K562 (cell line): ENCODE measurements around the gene ZSWIM4. TPM values are rescaled to one million over a fixed set of nuclear protein-coding genes. Genes with fewer than 3 reads are reported as not detected.

Experiments used
- ATAC-seq: fragments of 200-7000 bp; cut with Tn5 transposase; 3 replicates; pipeline ENCODE4 v1.9.1; 2020; ENCODE audit warnings: moderate library complexity
- BruUV-seq: library from RNA; stranded (reverse); fragments of 400-500 nt; replicated peaks from 2 replicates; lab custom pipeline; 2021; lab: Mats Ljungman, UMichigan
- CTCF ChIA-PET: fragments of 300-600 bp; formaldehyde crosslinking; extraction: SDS; loops from one replicate; lab custom pipeline; 2021; ENCODE audit warnings: low intra/inter-chr PET ratio; lab: Yijun Ruan, JAX
- POLR2A ChIA-PET: fragments of 300-600, 350-650 bp; sonication (Branson Sonifier 250); formaldehyde crosslinking; extraction: SDS; loops from one replicate; lab custom pipeline; 2021; ENCODE audit warnings: antibody characterized with exemption, inconsistent platforms; lab: Yijun Ruan, JAX
- DNase-seq, 4 experiments: peaks; one replicate each; pipeline versions ENCODE4 v3.0.0 to v3.0.0-alpha.2; 2011 to 2018; ENCODE audit warnings: low spot score in 3 of 4, mixed read lengths in 3 of 4; ENCODE audit errors: extremely low read depth in 1 of 4
- FAIRE-seq: peaks from 2 replicates; lab custom pipeline; 2011; peaks lifted over from hg19 to GRCh38; lab: Jason Lieb, UNC
- H2AFZ ChIP-seq: 2 replicates; pipeline ENCODE4 v1.6.0; 2011; ENCODE audit warnings: low read depth, low read length, control low read depth, inconsistent platforms
- H3K27ac ChIP-seq: fragments of 200-600 bp; 3 replicates; pipeline ENCODE4 v1.8.0; 2011; ENCODE audit warnings: low read depth, mild to moderate bottlenecking, control low read depth, inconsistent platforms, low read length, moderate library complexity, mixed read lengths; ENCODE audit errors: extremely low read depth
- H3K27me3 ChIP-seq, 2 experiments: fragments of 300-600 bp in 1 of 2; 2 replicates in 1 of 2; 3 replicates in 1 of 2; pipeline versions ENCODE4 v1.6.0 to v1.8.0; 2011; ENCODE audit warnings: inconsistent platforms in 2 of 2, low read length in 2 of 2, mild to moderate bottlenecking in 1 of 2, mixed read lengths in 1 of 2, moderate library complexity in 1 of 2; ENCODE audit not compliant: control insufficient read depth in 2 of 2, insufficient read depth in 2 of 2
- H3K36me3 ChIP-seq: fragments of 300-600 bp; 3 replicates; pipeline ENCODE4 v1.8.0; 2011; ENCODE audit warnings: mild to moderate bottlenecking, low read length, inconsistent platforms; ENCODE audit not compliant: control insufficient read depth, insufficient read depth
- H3K4me1 ChIP-seq, 2 experiments: fragments of 200-600 bp in 1 of 2; replicated peaks in 1 of 2; 2 replicates in 1 of 2; 3 replicates in 1 of 2; pipeline versions ENCODE4 v1.5.1 to v1.8.0; 2011; ENCODE audit warnings: inconsistent platforms in 2 of 2, low read length in 2 of 2, mild to moderate bottlenecking in 1 of 2, mixed read lengths in 1 of 2, moderate library complexity in 1 of 2; ENCODE audit not compliant: control insufficient read depth in 2 of 2, insufficient read depth in 2 of 2
- H3K4me2 ChIP-seq: 2 replicates; pipeline ENCODE4 v1.6.1; 2011; ENCODE audit warnings: low read length, control low read depth, inconsistent platforms, mixed read lengths; ENCODE audit not compliant: insufficient read depth
- H3K4me3 ChIP-seq: fragments of 200-600 bp; sonication (generic), shearing (Covaris generic); 2 replicates; pipeline ENCODE4 v1.5.1; 2016; ENCODE audit warnings: control low read depth, inconsistent platforms
- H3K79me2 ChIP-seq: fragments of 200-600 bp; 3 replicates; pipeline ENCODE4 v1.8.0; 2011; ENCODE audit warnings: low read length, inconsistent platforms; ENCODE audit not compliant: control insufficient read depth, insufficient read depth
- H3K9ac ChIP-seq, 2 experiments: 2 replicates each; pipeline versions ENCODE4 v1.6.0 to v1.6.1; 2011; ENCODE audit warnings: low read depth in 2 of 2, low read length in 2 of 2, control low read depth in 1 of 2, inconsistent platforms in 1 of 2, mild to moderate bottlenecking in 1 of 2, mixed read lengths in 1 of 2; ENCODE audit not compliant: insufficient read depth in 1 of 2
- H3K9me1 ChIP-seq: one replicate; pipeline ENCODE4 v1.6.0; 2011; ENCODE audit warnings: inconsistent platforms, mild to moderate bottlenecking, low read length, moderate library complexity; ENCODE audit not compliant: control insufficient read depth, insufficient read depth
- H3K9me3 ChIP-seq: replicated peaks from 2 replicates; pipeline ENCODE4 v1.5.1; 2011; ENCODE audit warnings: low read depth, low read length, inconsistent platforms; ENCODE audit not compliant: control insufficient read depth, insufficient read depth
- H4K20me1 ChIP-seq: replicated peaks from 2 replicates; pipeline ENCODE4 v1.6.1; 2011; ENCODE audit warnings: low read length, inconsistent platforms, mixed read lengths; ENCODE audit not compliant: control insufficient read depth, insufficient read depth
- C11orf30 ChIP-seq: fragments of 450-650 bp; IDR thresholded peaks from 2 replicates; pipeline ENCODE4 v1.6.1; 2016; ENCODE audit warnings: low read depth, mild to moderate bottlenecking
- CBFB ChIP-seq: sonication (generic); formaldehyde crosslinking; IDR thresholded peaks from 2 replicates; pipeline ENCODE4 v1.4.0; 2020; ENCODE audit warnings: mild to moderate bottlenecking, missing genetic modification reagents
- CEBPG ChIP-seq, 3 experiments: fragments of 200-800 bp in 1 of 3; sonication (Bioruptor generic) in 1 of 3; sonication (generic) in 1 of 3; formaldehyde crosslinking in 1 of 3; IDR thresholded peaks in 2 of 3; conservative IDR thresholded peaks in 1 of 3; 2 replicates each; pipeline versions ENCODE4 v1.6.1 to v1.8.0; 2016 to 2022; ENCODE audit warnings: missing compliant biosample characterization in 2 of 3, missing genetic modification characterization in 2 of 3, mild to moderate bottlenecking in 1 of 3, missing genetic modification reagents in 1 of 3
- CTBP1 ChIP-seq: fragments of 450-650 bp; IDR thresholded peaks from 2 replicates; pipeline ENCODE4 v1.6.1; 2016; ENCODE audit warnings: borderline replicate concordance
- DPF2 ChIP-seq: fragments of 450-650 bp; IDR thresholded peaks from 2 replicates; pipeline ENCODE4 v1.6.1; 2016
- SREBF2 ChIP-seq: sonication (generic); formaldehyde crosslinking; IDR thresholded peaks from 2 replicates; pipeline ENCODE4 v1.4.0; 2020; ENCODE audit warnings: mild to moderate bottlenecking, missing genetic modification reagents
- TEAD2 ChIP-seq: fragments of 450-650 bp; IDR thresholded peaks from 2 replicates; pipeline ENCODE4 v1.6.1; 2016; ENCODE audit warnings: missing genetic modification characterization, control low read depth, missing compliant biosample characterization
- ZEB2 ChIP-seq: fragments of 450-650 bp; IDR thresholded peaks from 2 replicates; pipeline ENCODE4 v1.6.1; 2016
- ZKSCAN1 ChIP-seq: fragments of 150-350 bp; IDR thresholded peaks from 2 replicates; pipeline ENCODE4 v1.6.1; 2016; ENCODE audit warnings: low read depth, low read length
- ZNF212 ChIP-seq: fragments of 450-650 bp; formaldehyde crosslinking; IDR thresholded peaks from 2 replicates; pipeline ENCODE4 v1.4.0; 2020; ENCODE audit warnings: mild to moderate bottlenecking
- ZNF589 ChIP-seq: fragments of 200-800 bp; sonication (Bioruptor generic); IDR thresholded peaks from 2 replicates; pipeline ENCODE4 v1.6.1; 2016; ENCODE audit warnings: low read depth, missing genetic modification characterization, missing compliant biosample characterization
- WGBS: fragments of 100-300 bp; shearing (Covaris generic); methylation state at CpG from one replicate; pipeline ENCODE4 v1.1.6; 2016; ENCODE audit warnings: low coverage, mixed read lengths; ENCODE audit not compliant: insufficient coverage; ENCODE audit errors: missing lambda C conversion rate; 5-methylcytosine and 5-hydroxymethylcytosine counted together
- in situ Hi-C: fragments of 300-500 bp; cut with MboI; formaldehyde crosslinking; loops from 4 replicates; pipeline ENCODE4 v1.15.0; 2018; ENCODE audit warnings: inconsistent platforms, mixed read lengths
- intact Hi-C: fragments of 100-400 bp; cut with micrococcal nuclease; formaldehyde crosslinking; loops from 2 replicates; pipeline ENCODE4 v1.14.2; 2022
- polyA plus RNA-seq, 8 experiments: library from polyadenylated mRNA; depleted of rRNA in 4 of 8; stranded (reverse) in 5 of 8; unstranded in 3 of 8; fragments of >200 nt; fragmentation: Nextera tagmentation in 2 of 8; fragmentation: Illumina TruSeq in 1 of 8; extraction: Ambion mirVana in 2 of 8; extraction: Trizol in 1 of 8; gene quantifications; 2 replicates each; pipeline versions ENCODE4 v1.2.1 to v1.2.3, GENCODE V29; 2011 to 2014; ENCODE audit warnings: inconsistent platforms in 1 of 8, missing spikeins in 1 of 8
- total RNA-seq, 7 experiments: library from RNA; depleted of rRNA in 6 of 7; stranded (reverse); fragments of >200 nt in 6 of 7; fragmentation: Illumina TruSeq in 2 of 7; extraction: Trizol in 2 of 7; gene quantifications; 2 replicates each; pipeline versions ENCODE4 v1.2.1 to v1.2.3, GENCODE V29; 2011 to 2021; ENCODE audit warnings: low replicate concordance in 1 of 7
- TF ChIP-seq, protein P1 (sequence below), 2 experiments: IDR thresholded peaks; 2 replicates each; pipeline ENCODE4 v1.6.1; 2011; ENCODE audit warnings: borderline replicate concordance in 1 of 2, control low read depth in 1 of 2, low read depth in 1 of 2, low read length in 1 of 2, mild to moderate bottlenecking in 1 of 2, mixed read lengths in 1 of 2, moderate library complexity in 1 of 2; ENCODE audit not compliant: insufficient read depth in 1 of 2, insufficient read length in 1 of 2, poor library complexity in 1 of 2, severe bottlenecking in 1 of 2; ENCODE audit errors: extremely low read depth in 1 of 2
- TF ChIP-seq, protein P2 (sequence below): fragments of 450-650 bp; IDR thresholded peaks from 2 replicates; pipeline ENCODE4 v1.6.1; 2014; ENCODE audit warnings: low read depth, mild to moderate bottlenecking, moderate library complexity, borderline replicate concordance
- TF ChIP-seq, protein P3 (sequence below): sonication (generic); formaldehyde crosslinking; IDR thresholded peaks from 2 replicates; pipeline ENCODE4 v1.9.0; 2022; ENCODE audit warnings: mild to moderate bottlenecking, missing genetic modification reagents
- TF ChIP-seq, protein P4 (sequence below), 2 experiments: fragments of 450-650 bp; IDR thresholded peaks; 2 replicates each; pipeline ENCODE4 v1.6.1; 2016

ZSWIM4 gene
- total and polyA plus RNA-seq, 9 of the 15 experiments (the other 6 are each of a cell fraction or from before 2014, with no cell fraction given): 0.25 to 3.7 (median 0.79) TPM; not detected in 2

DNA sequence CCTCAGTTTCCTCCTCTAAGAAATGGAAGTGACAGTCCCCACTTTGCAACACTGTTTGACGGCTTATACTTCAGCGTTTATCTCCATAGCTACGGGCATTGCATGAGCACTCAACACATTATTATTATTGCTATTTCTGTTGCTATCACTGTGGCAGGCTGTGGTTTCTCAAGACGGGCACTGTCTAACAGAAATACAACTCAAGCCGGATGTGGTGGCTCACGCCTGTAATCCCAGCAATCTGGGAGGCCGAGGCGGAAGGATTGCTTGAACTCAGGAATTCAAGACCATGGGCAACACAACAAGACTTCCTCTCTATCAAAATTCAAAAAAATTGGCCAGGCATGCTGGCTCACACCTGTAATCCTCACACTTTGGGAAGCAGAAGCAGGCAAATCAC, 4.9 kb upstream of the ZSWIM4 start:
- ATAC-seq: no peak
- TF ChIP-seq, protein P1, sequence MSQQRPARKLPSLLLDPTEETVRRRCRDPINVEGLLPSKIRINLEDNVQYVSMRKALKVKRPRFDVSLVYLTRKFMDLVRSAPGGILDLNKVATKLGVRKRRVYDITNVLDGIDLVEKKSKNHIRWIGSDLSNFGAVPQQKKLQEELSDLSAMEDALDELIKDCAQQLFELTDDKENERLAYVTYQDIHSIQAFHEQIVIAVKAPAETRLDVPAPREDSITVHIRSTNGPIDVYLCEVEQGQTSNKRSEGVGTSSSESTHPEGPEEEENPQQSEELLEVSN (IDR thresholded peaks at IDR 0.05; ENCODE audit: borderline replicate concordance in 1 of 2, extremely low read depth in 1 of 2, insufficient read depth in 1 of 2, insufficient read length in 1 of 2, low read depth in 1 of 2, low read length in 1 of 2, poor library complexity in 1 of 2, severe bottlenecking in 1 of 2): no peak
- TF ChIP-seq ZEB2 (no peak), ZNF212 (no peak), CBFB (CRISPR knock-in tag) (no peak), C11orf30 (no peak), CTBP1 (no peak), DPF2 (no peak), TEAD2 (tag) (no peak), ZNF589 (CRISPR knock-in tag) (no peak), SREBF2 (CRISPR knock-in tag) (no peak), CEBPG (CRISPR knock-in tag; IDR thresholded peaks at IDR 0.05) (no peak), CEBPG (tag; conservative IDR thresholded peaks at IDR 0.05 in 1 of 2, IDR thresholded peaks at IDR 0.05 in 1 of 2) (no peak), ZKSCAN1 (no peak)
- TF ChIP-seq, protein P2, sequence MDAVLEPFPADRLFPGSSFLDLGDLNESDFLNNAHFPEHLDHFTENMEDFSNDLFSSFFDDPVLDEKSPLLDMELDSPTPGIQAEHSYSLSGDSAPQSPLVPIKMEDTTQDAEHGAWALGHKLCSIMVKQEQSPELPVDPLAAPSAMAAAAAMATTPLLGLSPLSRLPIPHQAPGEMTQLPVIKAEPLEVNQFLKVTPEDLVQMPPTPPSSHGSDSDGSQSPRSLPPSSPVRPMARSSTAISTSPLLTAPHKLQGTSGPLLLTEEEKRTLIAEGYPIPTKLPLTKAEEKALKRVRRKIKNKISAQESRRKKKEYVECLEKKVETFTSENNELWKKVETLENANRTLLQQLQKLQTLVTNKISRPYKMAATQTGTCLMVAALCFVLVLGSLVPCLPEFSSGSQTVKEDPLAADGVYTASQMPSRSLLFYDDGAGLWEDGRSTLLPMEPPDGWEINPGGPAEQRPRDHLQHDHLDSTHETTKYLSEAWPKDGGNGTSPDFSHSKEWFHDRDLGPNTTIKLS: no peak
- TF ChIP-seq, protein P3, sequence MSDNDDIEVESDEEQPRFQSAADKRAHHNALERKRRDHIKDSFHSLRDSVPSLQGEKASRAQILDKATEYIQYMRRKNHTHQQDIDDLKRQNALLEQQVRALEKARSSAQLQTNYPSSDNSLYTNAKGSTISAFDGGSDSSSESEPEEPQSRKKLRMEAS (CRISPR knock-in tag): no peak
- TF ChIP-seq, protein P4, sequence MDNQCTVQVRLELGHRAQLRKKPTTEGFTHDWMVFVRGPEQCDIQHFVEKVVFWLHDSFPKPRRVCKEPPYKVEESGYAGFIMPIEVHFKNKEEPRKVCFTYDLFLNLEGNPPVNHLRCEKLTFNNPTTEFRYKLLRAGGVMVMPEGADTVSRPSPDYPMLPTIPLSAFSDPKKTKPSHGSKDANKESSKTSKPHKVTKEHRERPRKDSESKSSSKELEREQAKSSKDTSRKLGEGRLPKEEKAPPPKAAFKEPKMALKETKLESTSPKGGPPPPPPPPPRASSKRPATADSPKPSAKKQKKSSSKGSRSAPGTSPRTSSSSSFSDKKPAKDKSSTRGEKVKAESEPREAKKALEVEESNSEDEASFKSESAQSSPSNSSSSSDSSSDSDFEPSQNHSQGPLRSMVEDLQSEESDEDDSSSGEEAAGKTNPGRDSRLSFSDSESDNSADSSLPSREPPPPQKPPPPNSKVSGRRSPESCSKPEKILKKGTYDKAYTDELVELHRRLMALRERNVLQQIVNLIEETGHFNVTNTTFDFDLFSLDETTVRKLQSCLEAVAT (IDR thresholded peaks at IDR 0.05): no peak

More for the DNA sequence above, 4.9 kb upstream of the ZSWIM4 start:
- intact Hi-C loops (no loop called here), in situ Hi-C loops (no loop called here)
- no peak overlapping the region for H3K27ac ChIP-seq
- no peak overlapping the region for H2AFZ ChIP-seq
- 60% methylated on average over 7 of the region's 8 CpGs for WGBS
- H3K4me1 ChIP-seq: peaks cover 0 to 23% of the 10 kb centered on the region in 2 experiments; a peak in 4 of 5 replicates
- no peaks in the 10 kb centered on the region for H4K20me1 ChIP-seq
- peak overlapping the region in 1 of 2 experiments; percentile 64; a peak in 1 of 4 replicates for H3K9ac ChIP-seq
- DNase-seq: no peak
- CTCF ChIA-PET: interaction anchor here (0.7 kb wide), 1 partner anchor 48 kb away, joined by 3 read pairs; no protein-coding TSS in a partner anchor
- BruUV-seq: no TSS peak
- H3K27me3 ChIP-seq: no peaks in the 10 kb centered on the region
- no peak for FAIRE-seq
- H3K79me2 ChIP-seq: no peaks in the 10 kb centered on the region
- no peaks in the 10 kb centered on the region for H3K9me1 ChIP-seq
- H3K4me3 ChIP-seq: no peak overlapping the region
- no peaks in the 10 kb centered on the region for H3K36me3 ChIP-seq
- H3K4me2 ChIP-seq: no peak overlapping the region
- no peaks in the 10 kb centered on the region for H3K9me3 ChIP-seq
- POLR2A ChIA-PET: no interaction called here
